ENCODE data around the gene SYF2. TPM values are rescaled to one million over a fixed set of nuclear protein-coding genes. Genes with fewer than 3 reads are reported as not detected.

The SYF2 gene
- polyA plus RNA-seq, 3 donors = 32.0 to 52.9 (median 45.1) TPM

DNA sequence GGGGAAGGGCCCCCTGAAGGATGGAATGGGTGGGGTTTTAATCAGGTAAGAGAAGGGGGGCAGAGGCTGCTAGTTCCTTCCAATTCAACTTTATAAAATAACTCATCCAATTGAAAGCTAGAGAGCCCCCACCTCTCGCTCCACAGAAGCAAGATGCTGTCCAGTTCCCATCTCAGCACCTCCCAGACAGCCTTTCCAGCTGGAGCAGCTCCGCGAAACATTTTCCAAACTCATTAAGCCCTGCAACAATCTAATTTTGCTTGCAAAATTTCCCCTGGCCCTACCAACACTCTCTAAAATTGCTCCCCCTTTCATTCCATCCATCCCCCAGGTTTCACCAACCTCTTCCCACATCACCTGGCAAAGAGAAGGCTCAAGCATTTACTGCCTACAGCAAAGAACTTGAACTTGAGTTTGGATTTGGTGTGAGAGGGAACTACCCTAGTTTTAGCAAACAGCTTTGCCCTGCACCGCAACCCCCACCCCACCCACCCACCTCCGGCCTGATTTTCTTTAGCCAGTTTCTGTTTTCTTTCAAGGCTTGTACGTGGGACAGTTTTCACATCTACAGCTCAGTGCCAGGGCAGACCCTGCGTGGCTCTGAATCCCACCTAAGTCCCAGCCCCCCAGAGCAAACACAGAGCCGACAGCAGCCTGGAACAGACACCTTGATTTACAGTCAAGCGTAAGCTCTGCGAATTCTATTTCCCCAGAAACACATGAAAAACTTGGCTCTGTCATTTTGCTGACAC, 46.7 kb downstream of the SYF2 start:
- intact Hi-C loops (cut with micrococcal nuclease) = no loop called here
- H3K79me2 ChIP-seq (ENCODE audit: insufficient read depth, low read length) = no peaks in the 10 kb centered on the region
- TF ChIP-seq, protein P1, sequence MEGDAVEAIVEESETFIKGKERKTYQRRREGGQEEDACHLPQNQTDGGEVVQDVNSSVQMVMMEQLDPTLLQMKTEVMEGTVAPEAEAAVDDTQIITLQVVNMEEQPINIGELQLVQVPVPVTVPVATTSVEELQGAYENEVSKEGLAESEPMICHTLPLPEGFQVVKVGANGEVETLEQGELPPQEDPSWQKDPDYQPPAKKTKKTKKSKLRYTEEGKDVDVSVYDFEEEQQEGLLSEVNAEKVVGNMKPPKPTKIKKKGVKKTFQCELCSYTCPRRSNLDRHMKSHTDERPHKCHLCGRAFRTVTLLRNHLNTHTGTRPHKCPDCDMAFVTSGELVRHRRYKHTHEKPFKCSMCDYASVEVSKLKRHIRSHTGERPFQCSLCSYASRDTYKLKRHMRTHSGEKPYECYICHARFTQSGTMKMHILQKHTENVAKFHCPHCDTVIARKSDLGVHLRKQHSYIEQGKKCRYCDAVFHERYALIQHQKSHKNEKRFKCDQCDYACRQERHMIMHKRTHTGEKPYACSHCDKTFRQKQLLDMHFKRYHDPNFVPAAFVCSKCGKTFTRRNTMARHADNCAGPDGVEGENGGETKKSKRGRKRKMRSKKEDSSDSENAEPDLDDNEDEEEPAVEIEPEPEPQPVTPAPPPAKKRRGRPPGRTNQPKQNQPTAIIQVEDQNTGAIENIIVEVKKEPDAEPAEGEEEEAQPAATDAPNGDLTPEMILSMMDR (IDR thresholded peaks at IDR 0.05) = no peak

GRCh38 chr1:25184001-25184762, 48.1 kb downstream of the SYF2 start:
- H3K4me1 Mint-ChIP-seq = peaks cover 1% of the 10 kb centered on the region
- H3K27me3 Mint-ChIP-seq (ENCODE audit: low read depth in 3 of 3) = peaks cover 4 to 10% (median 6%) of the 10 kb centered on the region in 3 donors
- H3K79me2 ChIP-seq (ENCODE audit: insufficient read depth, low read length) = no peaks in the 10 kb centered on the region
- H3K9me3 Mint-ChIP-seq = no peaks in the 10 kb centered on the region
- H3K4me3 ChIP-seq (replicated peaks in 1 of 3; ENCODE audit: low read depth in 2 of 3, low read length in 3 of 3) = no peak overlapping the region
- intact Hi-C loops (cut with micrococcal nuclease) = no loop called here
- H3K36me3 Mint-ChIP-seq = no peaks in the 10 kb centered on the region
- no peaks in the 10 kb centered on the region for H3K9me3 ChIP-seq (replicated peaks in 1 of 2; ENCODE audit: control insufficient read depth in 1 of 2, insufficient read depth in 1 of 2, low read length in 2 of 2)
- H4K20me1 ChIP-seq (ENCODE audit: insufficient read depth, low read length) = no peaks in the 10 kb centered on the region
- H3K4me3 Mint-ChIP-seq = no peak overlapping the region
- no peak overlapping the region for H3K27ac Mint-ChIP-seq
- no peaks in the 10 kb centered on the region for H3K27me3 ChIP-seq (ENCODE audit: control insufficient read depth in 2 of 2, insufficient read depth in 2 of 2, low read length in 2 of 2)
- H3K36me3 ChIP-seq (replicated peaks in 1 of 2; ENCODE audit: control insufficient read depth in 1 of 2, insufficient read depth in 2 of 2, low read length in 2 of 2) = no peaks in the 10 kb centered on the region
- no peak for DNase-seq
- H3K9ac ChIP-seq (ENCODE audit: insufficient read depth, low read length, poor library complexity, severe bottlenecking) = no peak overlapping the region
- no peak overlapping the region for H3K4me2 ChIP-seq (replicated peaks; ENCODE audit: extremely low read depth, low read length, poor library complexity, severe bottlenecking)
- H3K27ac ChIP-seq (ENCODE audit: low read depth in 1 of 2, low read length in 2 of 2) = no peak overlapping the region
- H2AFZ ChIP-seq (ENCODE audit: insufficient read depth, low read depth, low read length, poor library complexity, severe bottlenecking) = no peak overlapping the region
- 40% methylated on average over 9 of the region's 13 CpGs for WGBS (ENCODE audit: insufficient coverage)
- H3K4me1 ChIP-seq (ENCODE audit: control insufficient read depth in 1 of 2, insufficient read depth in 2 of 2, low read length in 2 of 2) = no peaks in the 10 kb centered on the region
- TF ChIP-seq, protein P1 (IDR thresholded peaks at IDR 0.05) = no peak

More for the DNA sequence above, 46.7 kb downstream of the SYF2 start:
- H3K4me3 Mint-ChIP-seq = no peak overlapping the region
- Histone ChIP-seq H3K27me3 (ENCODE audit: control insufficient read depth in 2 of 2, insufficient read depth in 2 of 2, low read length in 2 of 2) (no peaks in the 10 kb centered on the region), H3K9ac (ENCODE audit: insufficient read depth, low read length, poor library complexity, severe bottlenecking) (no peak overlapping the region), H3K9me3 (replicated peaks in 1 of 2; ENCODE audit: control insufficient read depth in 1 of 2, insufficient read depth in 1 of 2, low read length in 2 of 2) (no peaks in the 10 kb centered on the region), H4K20me1 (ENCODE audit: insufficient read depth, low read length) (no peaks in the 10 kb centered on the region), H3K36me3 (replicated peaks in 1 of 2; ENCODE audit: control insufficient read depth in 1 of 2, insufficient read depth in 2 of 2, low read length in 2 of 2) (no peaks in the 10 kb centered on the region), H3K4me1 (ENCODE audit: control insufficient read depth in 1 of 2, insufficient read depth in 2 of 2, low read length in 2 of 2) (no peaks in the 10 kb centered on the region), H2AFZ (ENCODE audit: insufficient read depth, low read depth, low read length, poor library complexity, severe bottlenecking) (peak overlapping the region; percentile 11), H3K27ac (ENCODE audit: low read depth in 1 of 2, low read length in 2 of 2) (no peak overlapping the region), H3K4me2 (replicated peaks; ENCODE audit: extremely low read depth, low read length, poor library complexity, severe bottlenecking) (no peak overlapping the region), H3K4me3 (replicated peaks in 1 of 3; ENCODE audit: low read depth in 2 of 3, low read length in 3 of 3) (no peak overlapping the region)
- no peak overlapping the region for H3K27ac Mint-ChIP-seq
- H3K36me3 Mint-ChIP-seq = no peaks in the 10 kb centered on the region
- peaks cover 1% of the 10 kb centered on the region for H3K4me1 Mint-ChIP-seq
- peaks cover 4 to 10% (median 6%) of the 10 kb centered on the region in 3 donors for H3K27me3 Mint-ChIP-seq (ENCODE audit: low read depth in 3 of 3)
- H3K9me3 Mint-ChIP-seq = no peaks in the 10 kb centered on the region
- no peak for DNase-seq
- WGBS (ENCODE audit: insufficient coverage) = 42% methylated on average over 7 of the region's 10 CpGs
